Right lobe of liver (tissue), 6 donors: ENCODE measurements around the gene LEKR1. TPM values are rescaled to one million over a fixed set of nuclear protein-coding genes. Genes with fewer than 3 reads are reported as not detected.

ENCODE experiments used
- ATAC-seq, 4 donors: fragments of 200-7000 bp; cut with Tn5 transposase; one replicate each; pipeline ENCODE4 v1.9.1; 2020; ENCODE audit warnings: mild to moderate bottlenecking in 4 of 4, moderate library complexity in 4 of 4
- DNase-seq, 3 donors: peaks; one replicate each; pipeline ENCODE4 v3.0.0-alpha.2; 2020
- H3K27ac ChIP-seq, 3 donors: fragments of 200-600 bp; one replicate each; pipeline ENCODE4 v1.8.0; 2022
- H3K27me3 ChIP-seq, 2 donors: fragments of 200-600 bp; one replicate each; pipeline ENCODE4 v1.8.0; 2022
- H3K36me3 ChIP-seq, 4 donors: fragments of 200-600 bp; sonication (generic) in 1 of 4; one replicate each; pipeline versions ENCODE4 v1.5.1 to v1.8.0; 2017 to 2022; ENCODE audit warnings: control low read depth in 1 of 4
- H3K4me1 ChIP-seq, 4 donors: fragments of 200-600 bp; sonication (generic) in 1 of 4; one replicate each; pipeline versions ENCODE4 v1.5.1 to v1.8.0; 2017 to 2022; ENCODE audit warnings: control low read depth in 1 of 4
- H3K4me3 ChIP-seq, 3 donors: fragments of 200-600 bp; one replicate each; pipeline ENCODE4 v1.8.0; 2022
- H3K9me3 ChIP-seq, 4 donors: fragments of 200-600 bp; sonication (generic) in 1 of 4; one replicate each; pipeline versions ENCODE4 v1.5.1 to v1.8.0; 2017 to 2022; ENCODE audit warnings: control low read depth in 1 of 4
- POLR2A ChIP-seq: fragments of 450-650 bp; IDR thresholded peaks from one replicate; pipeline ENCODE4 v1.6.1; 2017; ENCODE audit warnings: antibody characterized with exemption, mild to moderate bottlenecking
- WGBS: methylation state at CpG from one replicate; pipeline ENCODE4 v1.1.6; 2018; ENCODE audit warnings: low coverage, low lambda C conversion rate; ENCODE audit not compliant: insufficient coverage; ENCODE audit errors: missing lambda C conversion rate; 5-methylcytosine and 5-hydroxymethylcytosine counted together
- intact Hi-C, 2 donors: fragments of 100-400 bp; cut with DNase I; formaldehyde crosslinking; loops; one replicate each; pipeline versions ENCODE4 v1.11.2 to v1.14.1; 2022
- total RNA-seq, 6 experiments: library from RNA; depleted of rRNA in 2 of 6; stranded (reverse); fragments of >200 nt in 2 of 6; fragmentation: NEBNext Ultra II Directional in 3 of 6; extraction: Animal tissue kit (Norgen Biotek cat#: 25700) in 3 of 6; gene quantifications; one replicate each; pipeline versions ENCODE4 v1.1.0 to v1.2.4, GENCODE V29; 2016 to 2023
- TF ChIP-seq, protein P1 (sequence below), 4 donors: fragments of 200-600 bp in 3 of 4; fragments of 450-650 bp in 1 of 4; IDR thresholded peaks; one replicate each; pipeline versions ENCODE4 v1.5.1 to v1.8.0; 2016 to 2022; ENCODE audit warnings: antibody characterized with exemption in 4 of 4, mild to moderate bottlenecking in 2 of 4
- donor health status: DM: no; HTN: yes; CAD: no.
- donor health status: DM: no; HTN: no; CAD: no.
- donor health status: DM: no; HTN: no; CAD: no.
- donor health status: DM: no; HTN: yes; CAD: no.
- donor health status: DM: no; HTN: yes; CAD: no.

LEKR1 gene
- total RNA-seq, 6 experiments from 2014 or later, result 0.49 to 1.4 (median 0.74) TPM; not detected in 2

DNA sequence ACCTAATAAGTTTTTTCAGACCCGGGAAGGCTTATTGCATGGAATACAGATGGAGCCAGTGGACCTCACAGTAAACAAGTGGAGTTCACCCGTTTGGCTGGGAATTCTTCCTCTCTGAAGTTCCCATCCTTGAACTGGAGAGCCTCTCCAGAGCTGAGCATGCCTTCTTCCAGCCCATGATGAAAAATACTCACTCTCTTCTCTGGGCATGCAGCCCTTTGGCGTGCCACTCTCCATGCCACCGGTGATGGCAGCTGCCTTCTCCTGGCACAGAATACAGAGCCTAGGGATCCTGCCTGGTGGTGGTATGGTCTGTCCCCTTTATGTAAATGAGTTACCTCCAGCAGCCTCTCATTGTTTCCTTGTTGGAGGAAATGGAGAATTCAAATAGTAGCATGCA, 150.8 kb downstream of the LEKR1 start:
- no peak for TF ChIP-seq POLR2A
- TF ChIP-seq, protein P1, sequence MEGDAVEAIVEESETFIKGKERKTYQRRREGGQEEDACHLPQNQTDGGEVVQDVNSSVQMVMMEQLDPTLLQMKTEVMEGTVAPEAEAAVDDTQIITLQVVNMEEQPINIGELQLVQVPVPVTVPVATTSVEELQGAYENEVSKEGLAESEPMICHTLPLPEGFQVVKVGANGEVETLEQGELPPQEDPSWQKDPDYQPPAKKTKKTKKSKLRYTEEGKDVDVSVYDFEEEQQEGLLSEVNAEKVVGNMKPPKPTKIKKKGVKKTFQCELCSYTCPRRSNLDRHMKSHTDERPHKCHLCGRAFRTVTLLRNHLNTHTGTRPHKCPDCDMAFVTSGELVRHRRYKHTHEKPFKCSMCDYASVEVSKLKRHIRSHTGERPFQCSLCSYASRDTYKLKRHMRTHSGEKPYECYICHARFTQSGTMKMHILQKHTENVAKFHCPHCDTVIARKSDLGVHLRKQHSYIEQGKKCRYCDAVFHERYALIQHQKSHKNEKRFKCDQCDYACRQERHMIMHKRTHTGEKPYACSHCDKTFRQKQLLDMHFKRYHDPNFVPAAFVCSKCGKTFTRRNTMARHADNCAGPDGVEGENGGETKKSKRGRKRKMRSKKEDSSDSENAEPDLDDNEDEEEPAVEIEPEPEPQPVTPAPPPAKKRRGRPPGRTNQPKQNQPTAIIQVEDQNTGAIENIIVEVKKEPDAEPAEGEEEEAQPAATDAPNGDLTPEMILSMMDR (IDR thresholded peaks at IDR 0.05), result no peak
- Histone ChIP-seq H3K27me3 (no peaks in the 10 kb centered on the region), H3K4me3 (no peak overlapping the region), H3K27ac (no peak overlapping the region), H3K4me1 (no peaks in the 10 kb centered on the region), H3K9me3 (no peaks in the 10 kb centered on the region), H3K36me3 (no peaks in the 10 kb centered on the region)
- 75% methylated on average over 2 of the region's 4 CpGs for WGBS
- ATAC-seq (no peak), DNase-seq (no peak)
- intact Hi-C loops, result no loop called here

DNA sequence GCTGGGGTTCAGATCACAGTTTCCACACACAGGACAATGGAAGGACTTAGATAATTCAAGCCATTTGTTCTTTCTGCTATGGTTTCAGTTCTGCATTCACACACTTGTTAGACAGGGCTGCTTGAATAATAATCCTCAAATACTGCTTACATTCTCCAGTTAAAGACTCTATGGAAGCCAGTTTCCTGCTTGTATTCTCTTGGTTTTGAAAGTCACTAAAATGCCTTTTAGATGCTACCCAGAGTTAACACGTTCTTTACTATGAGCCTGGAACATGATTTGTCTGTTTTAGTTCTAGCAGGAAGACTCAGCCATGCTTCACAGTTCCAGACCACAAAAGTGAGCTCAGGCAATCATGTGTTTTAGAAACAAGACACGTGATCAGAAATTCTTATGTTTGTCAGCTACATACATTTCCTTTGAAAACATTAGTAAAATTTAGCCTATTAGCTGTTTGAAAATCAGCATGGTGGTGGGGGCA, 152.4 kb downstream of the LEKR1 start:
- DNase-seq (no peak), ATAC-seq (peak in 3 of 4 donors; percentile 33 to 52 (median 42))
- TF ChIP-seq, protein P1 (IDR thresholded peaks at IDR 0.05), result no peak
- no peak for TF ChIP-seq POLR2A
- no peaks in the 10 kb centered on the region for H3K27me3 ChIP-seq
- whole genome bisulfite sequencing, result 48% methylated on average over 2 of the region's 2 CpGs
- intact Hi-C loops, result no loop called here
- no peaks in the 10 kb centered on the region for H3K36me3 ChIP-seq
- no peaks in the 10 kb centered on the region for H3K9me3 ChIP-seq
- no peaks in the 10 kb centered on the region for H3K4me1 ChIP-seq
- no peak overlapping the region for H3K27ac ChIP-seq
- H3K4me3 ChIP-seq, result no peak overlapping the region

DNA sequence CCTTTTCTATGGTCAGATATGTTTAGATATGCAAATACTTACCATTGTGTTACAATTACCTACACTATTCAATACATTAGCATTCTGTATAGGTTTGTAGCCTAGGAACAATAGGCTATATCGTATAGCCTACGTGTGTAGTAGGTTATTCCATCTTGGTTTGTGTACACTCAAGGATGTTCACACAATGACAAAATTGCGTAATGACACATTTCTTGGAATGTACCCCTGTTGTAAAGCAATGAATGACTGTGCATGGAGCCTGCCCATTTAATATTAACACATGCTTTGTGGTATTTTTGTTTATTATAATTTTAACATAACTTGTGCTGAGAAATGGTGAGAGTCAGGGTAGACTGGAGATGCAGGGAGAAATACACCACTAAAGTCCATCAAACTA, 154.9 kb downstream of the LEKR1 start:
- Histone ChIP-seq H3K4me3 (no peak overlapping the region), H3K4me1 (no peaks in the 10 kb centered on the region), H3K36me3 (no peaks in the 10 kb centered on the region), H3K27me3 (no peaks in the 10 kb centered on the region), H3K27ac (no peak overlapping the region), H3K9me3 (no peaks in the 10 kb centered on the region)
- TF ChIP-seq POLR2A, result no peak
- TF ChIP-seq, protein P1 (IDR thresholded peaks at IDR 0.05), result no peak
- intact Hi-C loops, result no loop called here
- ATAC-seq (no peak), DNase-seq (no peak)
- WGBS, result 100% methylated on average over 3 of the region's 3 CpGs

- TF ChIP-seq, protein P1 (IDR thresholded peaks at IDR 0.05), result no peak
- no peak for TF ChIP-seq POLR2A
- Histone ChIP-seq H3K4me1 (no peaks in the 10 kb centered on the region), H3K27me3 (no peaks in the 10 kb centered on the region), H3K36me3 (no peaks in the 10 kb centered on the region), H3K27ac (no peak overlapping the region), H3K4me3 (no peak overlapping the region), H3K9me3 (no peaks in the 10 kb centered on the region)
- DNase-seq (no peak), ATAC-seq (no peak)
- intact Hi-C loops, result no loop called here
Measured at GRCh38 chr3:156983559-156983958, 157.4 kb downstream of the LEKR1 start.

- Histone ChIP-seq H3K4me3 (no peak overlapping the region), H3K27me3 (no peaks in the 10 kb centered on the region), H3K27ac (no peak overlapping the region), H3K36me3 (no peaks in the 10 kb centered on the region), H3K4me1 (no peaks in the 10 kb centered on the region), H3K9me3 (no peaks in the 10 kb centered on the region)
- DNase-seq (no peak), ATAC-seq (peak in 2 of 4 donors; percentile 28 to 48)
- intact Hi-C loops, result no loop called here
- 78% methylated on average over 2 of the region's 5 CpGs for WGBS
- TF ChIP-seq POLR2A, result no peak
- TF ChIP-seq, protein P1 (IDR thresholded peaks at IDR 0.05), result no peak
Measured at GRCh38 chr3:156985711-156986110, 159.6 kb downstream of the LEKR1 start.
